ENCODE results near the gene NUDT8. TPM values are rescaled to one million over a fixed set of nuclear protein-coding genes. Genes with fewer than 3 reads are reported as not detected.
"Not testable (repeated sequence)": the region's sequence is repeated elsewhere in the genome, so short reads cannot be mapped to it uniquely, and the experiment has no call there.

NUDT8 gene
- total RNA-seq, 1 donor from 2014 or later, result 5.1 TPM

GRCh38 chr11:67599149-67599548 is 30.6 kb downstream of the NUDT8 start:
- TF ChIP-seq CTCF (IDR thresholded peaks at IDR 0.05; ENCODE audit: insufficient read depth, low read length, poor library complexity, severe bottlenecking), result no peak
- H3K27me3 ChIP-seq (ENCODE audit: control insufficient read depth, insufficient read depth, low read length), result no peaks in the 10 kb centered on the region
- DNase-seq (ENCODE audit: low read depth), result no peak
- H3K36me3 ChIP-seq (ENCODE audit: control insufficient read depth, insufficient read depth, low read length), result no peaks in the 10 kb centered on the region
- H3K4me3 ChIP-seq (ENCODE audit: low read depth, low read length), result no peak overlapping the region

DNA sequence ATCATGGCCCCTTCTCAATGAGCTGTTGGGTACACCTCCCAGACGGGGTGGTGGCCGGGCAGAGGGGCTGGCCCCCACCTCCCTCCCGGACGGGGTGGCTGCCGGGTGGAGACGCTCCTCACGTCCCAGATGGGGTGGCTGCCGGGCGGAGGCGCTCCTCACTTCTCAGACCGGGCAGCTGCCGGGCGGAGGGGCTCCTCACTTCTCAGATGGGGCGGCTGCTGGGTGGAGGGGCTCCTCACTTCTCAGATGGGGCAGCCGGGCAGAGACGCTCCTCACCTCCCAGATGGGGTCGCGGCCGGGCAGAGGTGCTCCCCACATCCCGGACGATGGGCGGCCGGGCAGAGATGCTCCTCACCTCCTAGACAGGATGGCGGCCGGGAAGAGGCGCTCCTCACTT is 31.8 kb downstream of the NUDT8 start:
- not testable (repeated sequence) for H3K4me3 ChIP-seq (ENCODE audit: low read depth, low read length); H3K27me3 ChIP-seq (ENCODE audit: control insufficient read depth, insufficient read depth, low read length); H3K36me3 ChIP-seq (ENCODE audit: control insufficient read depth, insufficient read depth, low read length); DNase-seq (ENCODE audit: low read depth)

DNA sequence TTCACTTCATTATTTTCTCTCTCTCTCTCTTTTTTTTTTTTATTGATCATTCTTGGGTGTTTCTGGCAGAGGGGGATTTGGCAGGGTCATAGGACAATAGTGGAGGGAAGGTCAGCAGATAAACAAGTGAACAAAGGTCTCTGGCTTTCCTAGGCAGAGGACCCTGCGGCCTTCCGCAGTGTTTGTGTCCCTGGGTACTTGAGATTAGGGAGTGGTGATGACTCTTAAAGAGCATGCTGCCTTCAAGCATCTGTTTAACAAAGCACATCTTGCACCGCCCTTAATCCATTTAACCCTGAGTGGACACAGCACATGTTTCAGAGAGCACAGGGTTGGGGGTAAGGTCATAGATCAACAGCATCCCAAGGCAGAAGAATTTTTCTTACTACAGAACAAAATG is 32.3 kb downstream of the NUDT8 start:
- DNase-seq (ENCODE audit: low read depth); H3K4me3 ChIP-seq (ENCODE audit: low read depth, low read length); H3K27me3 ChIP-seq (ENCODE audit: control insufficient read depth, insufficient read depth, low read length); H3K36me3 ChIP-seq (ENCODE audit: control insufficient read depth, insufficient read depth, low read length): not testable (repeated sequence)

GRCh38 chr11:67596753-67597300 is 32.9 kb downstream of the NUDT8 start:
- Histone ChIP-seq H3K4me3 (ENCODE audit: low read depth, low read length) (no peak overlapping the region), H3K27me3 (ENCODE audit: control insufficient read depth, insufficient read depth, low read length) (no peaks in the 10 kb centered on the region), H3K36me3 (ENCODE audit: control insufficient read depth, insufficient read depth, low read length) (no peaks in the 10 kb centered on the region)
- TF ChIP-seq CTCF (IDR thresholded peaks at IDR 0.05; ENCODE audit: insufficient read depth, low read length, poor library complexity, severe bottlenecking), result no peak
- DNase-seq (ENCODE audit: low read depth), result no peak

DNA sequence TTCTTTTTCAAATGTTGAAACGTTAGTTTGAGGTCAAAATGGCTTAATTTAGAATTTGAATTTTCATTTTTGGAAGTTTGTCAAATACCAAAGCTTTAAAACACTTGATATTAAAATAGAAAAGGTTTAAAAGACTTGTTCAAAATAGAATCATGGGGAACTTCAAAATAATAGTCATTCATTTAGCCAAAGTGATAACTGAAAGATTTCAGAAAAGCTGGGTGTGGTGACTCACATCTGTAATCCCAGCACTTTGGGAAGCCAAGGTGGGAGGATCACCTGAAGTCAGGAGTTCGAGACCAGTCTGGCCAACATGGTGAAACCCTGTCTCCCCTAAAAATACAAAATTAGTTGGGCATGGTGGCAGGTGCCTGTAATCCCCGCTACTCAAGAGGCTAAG is 35.3 kb downstream of the NUDT8 start:
- no peak for DNase-seq (ENCODE audit: low read depth)
- Histone ChIP-seq H3K27me3 (ENCODE audit: control insufficient read depth, insufficient read depth, low read length) (no peaks in the 10 kb centered on the region), H3K36me3 (ENCODE audit: control insufficient read depth, insufficient read depth, low read length) (no peaks in the 10 kb centered on the region), H3K4me3 (ENCODE audit: low read depth, low read length) (no peak overlapping the region)
- TF ChIP-seq CTCF (IDR thresholded peaks at IDR 0.05; ENCODE audit: insufficient read depth, low read length, poor library complexity, severe bottlenecking), result no peak

DNA sequence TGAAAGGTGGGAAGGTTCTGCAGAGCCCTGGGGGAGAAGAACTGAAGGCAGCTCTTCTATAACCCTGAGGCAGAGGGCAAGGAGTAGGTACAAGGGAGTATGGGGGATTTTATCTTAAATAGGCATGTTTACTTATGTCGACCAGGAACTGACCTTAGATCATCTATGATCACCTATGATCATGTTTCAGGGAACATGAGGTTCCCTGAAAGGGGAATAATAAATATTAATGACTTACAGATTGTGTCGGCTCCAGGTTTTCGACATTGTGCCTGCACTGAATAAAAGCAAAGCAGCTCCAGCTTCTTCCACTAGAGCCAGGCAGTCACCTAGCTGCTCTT is 36.2 kb downstream of the NUDT8 start:
- no peak for DNase-seq (ENCODE audit: low read depth)
- no peak for TF ChIP-seq CTCF (IDR thresholded peaks at IDR 0.05; ENCODE audit: insufficient read depth, low read length, poor library complexity, severe bottlenecking)
- no peak overlapping the region for H3K4me3 ChIP-seq (ENCODE audit: low read depth, low read length)
- no peaks in the 10 kb centered on the region for H3K27me3 ChIP-seq (ENCODE audit: control insufficient read depth, insufficient read depth, low read length)
- H3K36me3 ChIP-seq (ENCODE audit: control insufficient read depth, insufficient read depth, low read length), result no peaks in the 10 kb centered on the region

GRCh38 chr11:67592880-67593564 is 36.7 kb downstream of the NUDT8 start:
- no peak for DNase-seq (ENCODE audit: low read depth)
- no peak for TF ChIP-seq CTCF (IDR thresholded peaks at IDR 0.05; ENCODE audit: insufficient read depth, low read length, poor library complexity, severe bottlenecking)
- Histone ChIP-seq H3K36me3 (ENCODE audit: control insufficient read depth, insufficient read depth, low read length) (no peaks in the 10 kb centered on the region), H3K27me3 (ENCODE audit: control insufficient read depth, insufficient read depth, low read length) (no peaks in the 10 kb centered on the region), H3K4me3 (ENCODE audit: low read depth, low read length) (no peak overlapping the region)

DNA sequence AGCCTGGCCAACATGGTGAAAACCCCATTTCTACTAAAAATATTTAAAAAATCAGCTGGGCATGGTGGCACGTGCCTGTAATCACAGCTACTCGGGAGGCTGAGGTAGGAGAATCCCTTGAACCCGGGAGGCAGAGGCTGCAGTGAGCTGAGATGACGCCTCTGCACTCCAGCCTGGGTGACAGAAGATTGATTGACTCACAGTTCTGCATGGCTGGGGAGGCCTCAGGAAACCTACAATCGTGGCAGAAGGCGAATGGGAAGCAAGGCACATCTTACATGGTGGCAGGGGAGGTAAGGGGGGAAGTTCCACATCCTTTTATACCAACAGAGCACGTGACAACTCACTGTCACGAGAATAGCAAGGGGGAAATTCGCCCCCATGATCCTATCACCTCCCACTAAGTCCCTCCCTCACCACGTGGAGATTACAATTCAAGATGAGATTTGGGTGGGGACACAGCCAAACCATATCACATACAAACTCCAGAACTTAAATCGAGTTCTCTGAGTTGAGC is 40.8 kb downstream of the NUDT8 start:
- not testable (repeated sequence) for H3K27me3 ChIP-seq (ENCODE audit: control insufficient read depth, insufficient read depth, low read length); DNase-seq (ENCODE audit: low read depth); H3K36me3 ChIP-seq (ENCODE audit: control insufficient read depth, insufficient read depth, low read length); H3K4me3 ChIP-seq (ENCODE audit: low read depth, low read length)
